ENCODE measurements around the gene ROBO1. TPM values are rescaled to one million over a fixed set of nuclear protein-coding genes. Genes with fewer than 3 reads are reported as not detected.

Gene ROBO1
- total RNA-seq, 2 experiments from 2014 or later, result 8.6 to 9.0 TPM

GRCh38 chr3:78919021-78919755 is 848.6 kb downstream of the ROBO1 start:
- H3K27ac Mint-ChIP-seq, result peak overlapping the region; percentile 76
- ChIA-PET CTCF (no interaction called here), POLR2A (no interaction called here)
- no peak overlapping the region for H3K4me3 Mint-ChIP-seq
- peak; percentile 95 for ATAC-seq
- no peak for TF ChIP-seq CTCF (IDR thresholded peaks at IDR 0.05)
- H3K4me1 Mint-ChIP-seq (ENCODE audit: low read depth), result no peaks in the 10 kb centered on the region
- DNase-seq, result peak; percentile 13
- H3K36me3 Mint-ChIP-seq (ENCODE audit: low read depth), result no peaks in the 10 kb centered on the region
- H3K27me3 Mint-ChIP-seq, result no peaks in the 10 kb centered on the region
- intact Hi-C loops (cut with micrococcal nuclease), result no loop called here
- H3K9me3 Mint-ChIP-seq, result peaks cover 3% of the 10 kb centered on the region

DNA sequence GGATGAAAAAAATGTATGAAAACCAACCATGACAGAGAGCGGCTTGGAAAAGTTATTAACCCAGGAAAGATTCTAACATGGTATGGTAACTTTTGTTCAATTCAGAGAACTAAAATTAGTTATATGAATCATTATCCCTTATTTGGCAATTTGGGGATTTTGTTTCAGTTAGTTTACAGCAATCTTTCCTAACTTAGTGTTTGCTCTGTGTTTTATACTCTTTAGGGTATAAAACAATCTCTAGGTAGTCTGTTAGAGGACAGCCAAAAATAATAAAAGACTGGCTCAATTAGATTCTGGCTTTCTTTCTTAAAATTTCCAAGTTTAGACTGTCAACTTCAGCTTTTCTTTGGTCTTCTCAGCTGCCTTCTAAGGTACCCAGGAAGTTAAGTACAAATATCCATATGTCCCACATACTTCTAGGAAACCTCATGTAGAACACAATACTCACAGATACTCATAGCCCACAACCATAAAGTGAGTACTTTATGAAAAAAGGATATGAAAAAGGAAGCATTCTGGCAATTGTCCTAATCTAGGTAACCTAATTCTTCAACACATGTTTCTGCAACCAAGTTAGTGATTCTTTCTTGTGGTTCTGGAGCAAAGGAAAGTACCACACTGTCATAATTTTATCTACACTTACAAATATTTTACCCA is 849.3 kb downstream of the ROBO1 start:
- POLR2A ChIA-PET, result no interaction called here
- DNase-seq (no peak), ATAC-seq (no peak)
- H3K27ac Mint-ChIP-seq, result peak overlapping the region; percentile 76
- no peak overlapping the region for H3K4me3 Mint-ChIP-seq
- intact Hi-C loops (cut with micrococcal nuclease), result no loop called here
- H3K4me1 Mint-ChIP-seq (ENCODE audit: low read depth), result no peaks in the 10 kb centered on the region
- peaks cover 3% of the 10 kb centered on the region for H3K9me3 Mint-ChIP-seq
- H3K27me3 Mint-ChIP-seq, result no peaks in the 10 kb centered on the region
- CTCF ChIA-PET, result no interaction called here
- no peaks in the 10 kb centered on the region for H3K36me3 Mint-ChIP-seq (ENCODE audit: low read depth)
- TF ChIP-seq CTCF (IDR thresholded peaks at IDR 0.05), result no peak

DNA sequence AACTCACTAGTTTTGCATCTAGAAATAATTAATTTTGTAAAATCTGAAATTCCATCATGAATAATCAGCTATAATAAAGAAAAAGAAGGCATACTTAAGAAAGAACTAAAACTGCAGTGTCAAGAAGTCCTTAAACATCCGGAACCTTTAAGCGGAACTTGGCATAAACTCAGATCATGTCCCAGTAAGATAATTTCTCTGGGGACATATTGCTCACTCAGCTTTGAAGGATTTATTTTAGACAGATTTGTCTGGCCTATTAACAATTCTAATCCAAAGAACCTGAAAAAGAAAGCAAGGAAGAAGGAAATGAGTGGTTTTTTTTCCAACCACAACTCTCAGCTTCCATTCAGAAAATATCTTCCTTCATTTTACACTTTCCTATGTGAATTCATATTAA is 850.3 kb downstream of the ROBO1 start:
- POLR2A ChIA-PET, result no interaction called here

GRCh38 chr3:78913711-78914110 is 854.1 kb downstream of the ROBO1 start:
- Mint-ChIP-seq H3K27me3 (no peaks in the 10 kb centered on the region), H3K27ac (no peak overlapping the region), H3K4me3 (no peak overlapping the region), H3K36me3 (ENCODE audit: low read depth) (no peaks in the 10 kb centered on the region), H3K9me3 (no peaks in the 10 kb centered on the region), H3K4me1 (ENCODE audit: low read depth) (no peaks in the 10 kb centered on the region)
- intact Hi-C loops (cut with micrococcal nuclease), result no loop called here
- ChIA-PET CTCF (no interaction called here), POLR2A (no interaction called here)
- ATAC-seq, result no peak
- no peak for DNase-seq
- TF ChIP-seq CTCF (IDR thresholded peaks at IDR 0.05), result no peak

More for the DNA sequence above, 850.3 kb downstream of the ROBO1 start:
- Mint-ChIP-seq H3K4me1 (ENCODE audit: low read depth) (no peaks in the 10 kb centered on the region), H3K9me3 (peaks cover 3% of the 10 kb centered on the region), H3K4me3 (no peak overlapping the region), H3K27ac (no peak overlapping the region), H3K36me3 (ENCODE audit: low read depth) (no peaks in the 10 kb centered on the region), H3K27me3 (no peaks in the 10 kb centered on the region)
- CTCF ChIA-PET, result interaction anchor here (0.8 kb wide), 1 partner anchor 229 kb away, joined by 3 read pairs; no protein-coding TSS in a partner anchor
- ATAC-seq, result no peak
- DNase-seq, result no peak
- intact Hi-C loops (cut with micrococcal nuclease), result no loop called here
- TF ChIP-seq CTCF (IDR thresholded peaks at IDR 0.05), result no peak

DNA sequence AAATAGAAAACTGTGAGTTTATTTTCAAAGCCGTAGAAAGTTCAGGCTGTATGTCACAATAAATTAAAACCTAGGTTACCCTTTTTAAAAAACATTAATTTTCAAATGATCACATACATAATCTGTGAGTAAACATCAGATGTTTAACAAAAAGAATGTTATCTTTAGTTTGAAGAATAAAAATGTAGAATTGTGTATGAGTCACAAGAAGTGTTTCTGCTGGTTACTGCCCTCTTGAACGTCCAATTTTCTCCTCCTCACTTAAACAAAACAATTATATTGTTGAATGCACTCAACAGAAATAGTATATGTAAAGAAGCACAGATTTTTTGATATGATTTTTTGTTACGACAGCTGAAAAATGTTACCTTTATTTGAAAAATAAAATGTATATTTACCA is 855.1 kb downstream of the ROBO1 start:
- no peak for ATAC-seq

More for the DNA sequence above, 855.1 kb downstream of the ROBO1 start:
- ChIA-PET POLR2A (no interaction called here), CTCF (no interaction called here)
- Mint-ChIP-seq H3K4me3 (no peak overlapping the region), H3K36me3 (ENCODE audit: low read depth) (no peaks in the 10 kb centered on the region), H3K9me3 (no peaks in the 10 kb centered on the region), H3K27me3 (no peaks in the 10 kb centered on the region), H3K4me1 (ENCODE audit: low read depth) (no peaks in the 10 kb centered on the region), H3K27ac (no peak overlapping the region)
- TF ChIP-seq CTCF (IDR thresholded peaks at IDR 0.05), result no peak
- intact Hi-C loops (cut with micrococcal nuclease), result no loop called here
- DNase-seq, result no peak

Data from activated CD8-positive, alpha-beta T cell treated with anti-CD3 and anti-CD28 coated beads for 36 hours (primary cell).